Measurements from ENCODE around the gene IFNL2. TPM values are rescaled to one million over a fixed set of nuclear protein-coding genes. Genes with fewer than 3 reads are reported as not detected.

The IFNL2 gene
- total RNA-seq, 2 experiments from 2014 or later: not detected

DNA sequence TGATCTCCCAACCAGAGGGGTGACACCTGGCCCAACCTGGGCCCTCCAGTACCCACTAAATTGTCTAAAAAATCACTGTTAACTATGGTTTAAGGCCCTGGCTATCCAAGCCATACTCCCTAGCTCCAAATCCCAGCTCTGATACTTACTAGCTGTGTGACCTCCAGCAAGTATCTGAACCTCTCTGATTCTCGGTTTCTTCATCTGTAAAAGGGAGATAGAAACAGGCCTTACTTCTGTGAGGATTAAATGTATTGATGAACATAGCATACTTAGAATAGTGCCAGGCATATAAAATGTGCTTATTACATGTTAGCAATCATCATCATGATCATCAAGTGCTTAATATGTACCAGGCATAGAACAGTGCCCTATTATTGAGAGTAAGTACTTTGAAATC is 47.7 kb downstream of the IFNL2 start:
- Mint-ChIP-seq H3K36me3 (peaks cover 9% of the 10 kb centered on the region), H3K4me3 (no peak overlapping the region)

DNA sequence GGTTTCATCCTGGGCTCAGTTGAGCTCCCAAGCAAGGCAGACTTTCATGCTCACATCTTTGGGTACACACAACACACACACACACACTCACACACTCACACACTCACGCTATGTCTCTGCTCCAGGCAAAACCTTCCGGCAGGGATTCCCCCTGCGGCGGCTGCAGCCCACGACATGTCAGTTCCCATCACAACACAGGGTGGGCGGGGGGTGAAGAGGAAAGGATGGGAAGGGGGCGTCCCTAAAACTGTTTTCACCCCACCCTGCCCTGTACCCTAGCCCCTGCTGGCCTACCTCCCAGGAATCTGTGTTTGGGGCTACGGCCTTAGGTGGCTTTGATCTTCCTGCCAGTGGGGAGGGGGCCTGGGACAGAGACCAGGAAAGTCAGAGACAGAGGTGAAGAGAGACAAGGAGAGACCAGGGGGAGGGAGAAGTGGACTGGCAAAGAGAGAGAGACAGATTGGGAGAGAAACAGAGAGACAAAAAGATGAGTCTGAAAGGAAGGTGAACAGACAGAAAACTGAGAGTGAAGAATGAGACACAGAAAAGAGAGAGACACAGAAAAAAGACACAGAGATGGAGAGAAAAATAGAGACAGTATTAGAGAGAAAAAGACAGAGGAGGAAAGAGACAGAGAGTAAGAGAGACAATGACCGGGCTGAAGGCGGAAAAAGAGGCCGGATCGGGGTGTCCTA is 48.6 kb downstream of the IFNL2 start:
- no peak for DNase-seq
- Mint-ChIP-seq H3K36me3 (peaks cover 9% of the 10 kb centered on the region), H3K4me3 (no peak overlapping the region), H3K9me3 (no peaks in the 10 kb centered on the region), H3K4me1 (peaks cover 12% of the 10 kb centered on the region), H3K27me3 (no peaks in the 10 kb centered on the region), H3K27ac (no peak overlapping the region)

More for the DNA sequence above, 47.7 kb downstream of the IFNL2 start:
- H3K4me1 Mint-ChIP-seq: peaks cover 8% of the 10 kb centered on the region
- H3K27ac Mint-ChIP-seq: no peak overlapping the region
- no peaks in the 10 kb centered on the region for H3K9me3 Mint-ChIP-seq
- no peak for DNase-seq
- H3K27me3 Mint-ChIP-seq: no peaks in the 10 kb centered on the region

- Mint-ChIP-seq H3K4me3 (no peak overlapping the region), H3K36me3 (peaks cover 7% of the 10 kb centered on the region), H3K27ac (no peak overlapping the region), H3K4me1 (peaks cover 12% of the 10 kb centered on the region), H3K9me3 (no peaks in the 10 kb centered on the region), H3K27me3 (no peaks in the 10 kb centered on the region)
- DNase-seq: no peak
These were observed 49.3 kb downstream of the IFNL2 start for GRCh38 chr19:39317476-39317875.

GRCh38 chr19:39318071-39318470 is 49.9 kb downstream of the IFNL2 start:
- peak overlapping the region; percentile 14 for H3K27ac Mint-ChIP-seq
- no peaks in the 10 kb centered on the region for H3K27me3 Mint-ChIP-seq
- H3K4me3 Mint-ChIP-seq: no peak overlapping the region
- DNase-seq: no peak
- H3K36me3 Mint-ChIP-seq: peaks cover 7% of the 10 kb centered on the region
- H3K9me3 Mint-ChIP-seq: no peaks in the 10 kb centered on the region
- peaks cover 12% of the 10 kb centered on the region for H3K4me1 Mint-ChIP-seq

DNA sequence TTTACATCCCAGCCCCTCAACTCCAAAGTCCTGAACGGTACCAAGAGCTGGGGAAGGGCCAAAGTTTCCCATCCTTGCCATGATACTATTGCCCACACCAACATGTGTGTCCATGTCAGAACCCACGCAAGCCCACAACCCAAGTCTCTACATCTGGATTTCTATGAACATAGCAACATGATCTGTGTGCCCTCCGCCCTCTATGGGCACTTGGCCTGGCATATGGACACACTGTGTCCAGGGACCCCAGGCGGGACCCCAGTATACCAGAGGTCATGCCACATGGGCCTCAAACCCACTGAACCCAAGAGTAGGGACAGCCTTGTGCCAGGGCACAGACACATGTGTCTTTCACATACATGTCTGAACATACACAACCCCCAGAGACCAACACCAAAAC is 50.5 kb downstream of the IFNL2 start:
- H3K9me3 Mint-ChIP-seq: no peaks in the 10 kb centered on the region
- DNase-seq: no peak
- H3K4me1 Mint-ChIP-seq: peaks cover 12% of the 10 kb centered on the region
- no peaks in the 10 kb centered on the region for H3K27me3 Mint-ChIP-seq
- peak overlapping the region; percentile 82 for H3K4me3 Mint-ChIP-seq
- H3K27ac Mint-ChIP-seq: no peak overlapping the region
- peaks cover 3% of the 10 kb centered on the region for H3K36me3 Mint-ChIP-seq

DNA sequence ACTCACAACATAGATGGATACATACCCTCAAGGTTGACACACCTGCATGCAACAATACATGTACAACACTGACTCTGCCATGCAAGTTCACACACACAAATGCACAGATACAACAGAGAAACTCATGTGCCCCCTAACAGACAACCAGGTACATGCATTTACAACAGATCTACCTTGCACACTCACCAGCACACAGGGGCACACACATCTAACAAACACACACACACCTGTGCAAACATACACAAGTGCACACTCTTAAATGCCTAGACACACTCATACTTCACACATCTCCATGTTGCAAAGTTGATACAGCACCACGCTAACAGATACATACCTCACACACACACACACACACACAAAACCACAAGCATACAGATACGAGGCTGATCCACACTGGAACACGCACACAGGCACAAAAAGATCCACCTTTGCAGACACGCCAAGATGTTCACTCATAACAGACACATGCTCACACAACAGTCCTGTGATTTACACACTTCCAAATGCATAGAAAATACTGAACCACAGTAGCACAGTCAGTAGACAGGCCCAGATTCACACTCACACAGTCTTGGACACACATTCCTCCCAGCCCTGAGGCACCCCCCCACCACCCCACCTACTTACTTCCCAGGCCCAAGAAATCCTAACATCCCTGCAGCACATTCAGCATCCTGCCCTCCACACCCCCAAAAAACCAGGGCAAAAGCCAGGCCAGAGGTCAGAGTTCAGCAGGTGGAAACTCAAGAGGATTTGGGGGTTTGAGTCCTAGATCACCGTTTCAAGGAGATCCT is 51.1 kb downstream of the IFNL2 start:
- no peaks in the 10 kb centered on the region for H3K9me3 Mint-ChIP-seq
- peaks cover 12% of the 10 kb centered on the region for H3K4me1 Mint-ChIP-seq
- DNase-seq: no peak

More for the DNA sequence above, 51.1 kb downstream of the IFNL2 start:
- H3K27me3 Mint-ChIP-seq: no peaks in the 10 kb centered on the region
- peaks cover 3% of the 10 kb centered on the region for H3K36me3 Mint-ChIP-seq
- H3K27ac Mint-ChIP-seq: no peak overlapping the region
- peak overlapping the region; percentile 82 for H3K4me3 Mint-ChIP-seq

Other genes starting within 250 kb of the IFNL2 start
- 1 to 10 TPM; 1.3 to 1.7 TPM for gene FBXO27, start 235.8 kb upstream of the IFNL2 start, total RNA-seq
- gene ACP7, start 184.0 kb upstream of the IFNL2 start, total RNA-seq: not detected
- gene PAK4, start 142.6 kb upstream of the IFNL2 start, total RNA-seq: 10 to 100 TPM; 13.2 to 16.2 TPM
- not detected for gene NCCRP1, start 71.4 kb upstream of the IFNL2 start, total RNA-seq
- gene SYCN, start 64.1 kb upstream of the IFNL2 start, total RNA-seq: not detected
- not detected for gene IFNL3, start 23.4 kb upstream of the IFNL2 start, total RNA-seq
- gene IFNL4, start 19.5 kb upstream of the IFNL2 start, total RNA-seq: under 1 TPM; 0.14 to 0.25 TPM
- not detected for gene IFNL1, start 28.0 kb downstream of the IFNL2 start, total RNA-seq
- gene LRFN1, start 52.5 kb downstream of the IFNL2 start, total RNA-seq: 1 to 10 TPM; 4.6 to 5.1 TPM
- gene GMFG, start 67.6 kb downstream of the IFNL2 start, total RNA-seq: 100 to 1,000 TPM; 232 to 240 TPM
- 10 to 100 TPM; 36.2 to 36.5 TPM for gene SAMD4B, start 74.0 kb downstream of the IFNL2 start, total RNA-seq
- 10 to 100 TPM; 43.6 to 44.0 TPM for gene PAF1, start 122.7 kb downstream of the IFNL2 start, total RNA-seq
- gene MED29, start 123.0 kb downstream of the IFNL2 start, total RNA-seq: 10 to 100 TPM; 23.3 to 26.8 TPM
- gene ZFP36, start 138.5 kb downstream of the IFNL2 start, total RNA-seq: 10 to 100 TPM; 15.5 to 15.6 TPM
- gene PLEKHG2, start 144.3 kb downstream of the IFNL2 start, total RNA-seq: 10 to 100 TPM; 29.1 to 40.0 TPM
- gene RPS16, start 167.6 kb downstream of the IFNL2 start, total RNA-seq: 1,000 to 10,000 TPM; 3,164 to 3,181 TPM
- 100 to 1,000 TPM; 179 to 182 TPM for gene SUPT5H, start 177.2 kb downstream of the IFNL2 start, total RNA-seq
- gene TIMM50, start 212.4 kb downstream of the IFNL2 start, total RNA-seq: 100 to 1,000 TPM; 133 to 137 TPM
- gene DLL3, start 230.6 kb downstream of the IFNL2 start, total RNA-seq: 1 to 10 TPM; 1.1 to 1.4 TPM
- not detected for gene SELENOV, start 246.7 kb downstream of the IFNL2 start, total RNA-seq

Data from activated naive CD8-positive, alpha-beta T cell treated with anti-CD3 and anti-CD28 coated beads for 36 hours (primary cell).